PFSK-1 (cell line): Measurements from ENCODE around the gene RGS17.

Source experiments
- FOXP2 ChIP-seq: optimal IDR thresholded peaks from 2 replicates; pipeline ENCODE3; 2011; ENCODE audit warnings: borderline replicate concordance, control low read depth, inconsistent platforms; ENCODE audit not compliant: insufficient read depth; ENCODE audit errors: extremely low read length, extremely low read depth
- POLR2AphosphoS5 ChIP-seq: IDR thresholded peaks from 2 replicates; pipeline ENCODE4 v1.6.1; 2012; ENCODE audit warnings: low read depth, mild to moderate bottlenecking, control low read depth, low read length, moderate library complexity
- REST ChIP-seq, 2 experiments: IDR thresholded peaks; 2 replicates each; pipeline versions ENCODE4 v1.6.1 to v1.8.0; 2011 to 2012; ENCODE audit warnings: low read depth in 2 of 2, low read length in 2 of 2, control low read depth in 1 of 2, inconsistent platforms in 1 of 2, mild to moderate bottlenecking in 1 of 2, moderate library complexity in 1 of 2; ENCODE audit not compliant: insufficient read depth in 1 of 2
- SIN3A ChIP-seq: IDR thresholded peaks from 2 replicates; pipeline ENCODE4 v1.6.1; 2012; ENCODE audit warnings: mild to moderate bottlenecking, low read length, moderate library complexity, borderline replicate concordance; ENCODE audit not compliant: insufficient read depth
- TAF1 ChIP-seq: IDR thresholded peaks from 2 replicates; pipeline ENCODE4 v1.6.1; 2012; ENCODE audit warnings: low read length, control low read depth, borderline replicate concordance; ENCODE audit not compliant: insufficient read depth

GRCh38 chr6:152978058-152978457, 153.0 kb downstream of the RGS17 start:
- no peak for TF ChIP-seq SIN3A
- TF ChIP-seq REST (IDR thresholded peaks at IDR 0.05; ENCODE audit: insufficient read depth in 1 of 2, low read depth in 2 of 2, low read length in 2 of 2): no peak
- TF ChIP-seq POLR2AphosphoS5: no peak
- no peak for TF ChIP-seq TAF1
- no peak for TF ChIP-seq FOXP2
